Naive thymus-derived CD4-positive, alpha-beta T cell (primary cell): ENCODE data around the gene NXPE4. TPM values are rescaled to one million over a fixed set of nuclear protein-coding genes. Genes with fewer than 3 reads are reported as not detected.

Experiments
- ATAC-seq: fragments of 150-1000 bp; cut with Tn5 transposase; 2 replicates; pipeline ENCODE4 v1.10.0; 2021; ENCODE audit warnings: mild to moderate bottlenecking, moderate library complexity
- CTCF ChIA-PET: fragments of 350-600 bp; sonication (Branson Sonifier 250); formaldehyde crosslinking; loops from one replicate; lab custom pipeline; 2021; ENCODE audit warnings: antibody characterized with exemption; lab: Charles Lee
- POLR2A ChIA-PET: fragments of 350-600 bp; sonication (Branson Sonifier 250); formaldehyde crosslinking; loops from one replicate; lab custom pipeline; 2021; ENCODE audit warnings: antibody characterized with exemption, inconsistent platforms; lab: Charles Lee
- DNase-seq, 9 donors: peaks; one replicate each; pipeline versions ENCODE4 v3.0.0 to v3.0.0-alpha.2; 2020 to 2022; ENCODE audit warnings: mixed read lengths in 1 of 9
- H3K27ac ChIP-seq: one replicate; pipeline ENCODE4 v1.7.0; 2013; ENCODE audit warnings: mild to moderate bottlenecking, low read depth, low read length, moderate library complexity
- H3K27me3 ChIP-seq, 2 donors: one replicate each; pipeline ENCODE4 v1.7.0; 2013; ENCODE audit warnings: low read length in 2 of 2, mild to moderate bottlenecking in 2 of 2, moderate library complexity in 2 of 2; ENCODE audit not compliant: control insufficient read depth in 2 of 2, insufficient read depth in 2 of 2
- H3K36me3 ChIP-seq, 3 experiments: 1 replicate in 2 of 3; 2 replicates in 1 of 3; pipeline ENCODE4 v1.7.0; 2013; ENCODE audit warnings: low read length in 3 of 3, mild to moderate bottlenecking in 3 of 3, moderate library complexity in 1 of 3; ENCODE audit not compliant: insufficient read depth in 3 of 3, control insufficient read depth in 2 of 3
- H3K4me1 ChIP-seq, 2 donors: one replicate each; pipeline ENCODE4 v1.7.0; 2013; ENCODE audit warnings: low read length in 2 of 2, mild to moderate bottlenecking in 2 of 2, moderate library complexity in 1 of 2; ENCODE audit not compliant: control insufficient read depth in 2 of 2, insufficient read depth in 2 of 2
- H3K4me3 ChIP-seq: 2 replicates; pipeline ENCODE4 v1.7.0; 2013; ENCODE audit warnings: mild to moderate bottlenecking, low read length
- H3K9me3 ChIP-seq, 3 experiments: 1 replicate in 2 of 3; 2 replicates in 1 of 3; pipeline ENCODE4 v1.7.0; 2013; ENCODE audit warnings: low read length in 3 of 3; ENCODE audit not compliant: control insufficient read depth in 2 of 3
- H3K27ac Mint-ChIP-seq, 9 donors: one replicate each; pipeline ENCODE4 v1.8.0; 2020 to 2022; ENCODE audit warnings: mixed read lengths in 9 of 9, mild to moderate bottlenecking in 8 of 9, moderate library complexity in 5 of 9, inconsistent platforms in 2 of 9
- H3K27me3 Mint-ChIP-seq, 5 donors: one replicate each; pipeline ENCODE4 v1.8.0; 2021 to 2022; ENCODE audit warnings: mixed read lengths in 5 of 5, mild to moderate bottlenecking in 1 of 5
- H3K36me3 Mint-ChIP-seq, 5 donors: one replicate each; pipeline ENCODE4 v1.8.0; 2020 to 2022; ENCODE audit warnings: mixed read lengths in 5 of 5, mild to moderate bottlenecking in 3 of 5, inconsistent platforms in 1 of 5
- H3K4me1 Mint-ChIP-seq, 7 donors: one replicate each; pipeline ENCODE4 v1.8.0; 2020 to 2022; ENCODE audit warnings: mixed read lengths in 7 of 7, mild to moderate bottlenecking in 3 of 7, inconsistent platforms in 1 of 7
- H3K4me3 Mint-ChIP-seq, 10 donors: one replicate each; pipeline ENCODE4 v1.8.0; 2020 to 2022; ENCODE audit warnings: mild to moderate bottlenecking in 10 of 10, mixed read lengths in 10 of 10, moderate library complexity in 6 of 10, inconsistent platforms in 2 of 10
- H3K9me3 Mint-ChIP-seq, 11 donors: one replicate each; pipeline ENCODE4 v1.8.0; 2020 to 2022; ENCODE audit warnings: mixed read lengths in 11 of 11, mild to moderate bottlenecking in 4 of 11, inconsistent platforms in 1 of 11, moderate library complexity in 1 of 11
- intact Hi-C, 2 donors: fragments of 100-400 bp; cut with micrococcal nuclease; formaldehyde crosslinking; loops; one replicate each; pipeline ENCODE4 v1.15.1; 2023
- polyA plus RNA-seq, 2 donors: library from polyadenylated mRNA; unstranded; fragments of 300-500 nt; fragmentation: Illumina TruSeq; gene quantifications; one replicate each; pipeline ENCODE4 v1.2.3, GENCODE V29; 2021
- total RNA-seq, 6 experiments: library from RNA in 5 of 6; stranded (reverse) in 5 of 6; gene quantifications; 1 replicate in 5 of 6; 2 replicates in 1 of 6; pipeline ENCODE4 v1.2.3 and lab custom pipeline; 2021 to 2026

NXPE4 gene
- total and polyA plus RNA-seq, 7 experiments from 2014 or later, result not detected

DNA sequence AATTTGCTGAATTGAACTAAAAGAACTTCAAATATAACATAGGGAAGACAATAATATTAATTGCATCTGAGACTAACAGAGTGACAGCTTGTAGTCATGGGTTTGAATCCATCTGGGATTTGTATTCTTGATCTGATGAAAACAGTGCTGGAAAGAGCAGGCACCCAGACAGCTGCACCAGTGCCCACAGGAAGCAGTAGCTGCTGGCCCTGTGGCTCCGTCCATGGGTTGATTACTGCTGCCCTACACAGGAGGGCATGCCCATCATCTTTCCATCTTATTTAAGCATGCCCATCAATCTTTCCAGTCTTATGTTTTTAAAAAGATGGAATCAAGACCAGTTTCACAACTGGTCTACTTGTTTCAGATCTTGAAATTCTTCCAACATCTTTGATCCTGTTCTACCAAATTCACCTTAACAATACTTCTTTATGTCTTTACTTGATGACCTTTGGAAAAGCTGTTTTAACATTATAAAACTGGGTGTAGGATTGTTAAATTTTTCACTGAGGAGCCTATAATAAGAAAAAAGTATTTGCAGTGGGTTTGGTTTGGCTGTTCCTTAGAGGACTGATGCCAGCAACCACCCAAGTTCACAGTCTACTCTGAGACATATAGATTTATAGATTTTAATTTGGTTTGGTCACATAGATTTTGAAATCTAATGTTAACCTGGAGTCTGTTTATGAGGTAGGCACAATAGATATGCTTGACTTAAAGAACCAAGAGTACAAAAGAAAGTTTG is 761 bp upstream of the NXPE4 start:
- Mint-ChIP-seq H3K27me3 (peaks cover 0 to 12% (median 8%) of the 10 kb centered on the region in 5 donors), H3K9me3 (peaks cover 0 to 2% (median 0%) of the 10 kb centered on the region in 11 donors), H3K4me1 (no peaks in the 10 kb centered on the region), H3K27ac (no peak overlapping the region), H3K4me3 (no peak overlapping the region), H3K36me3 (no peaks in the 10 kb centered on the region)
- intact Hi-C loops, result no loop called here
- no peaks in the 10 kb centered on the region for H3K36me3 ChIP-seq
- no peak overlapping the region for H3K27ac ChIP-seq
- H3K27me3 ChIP-seq, result no peaks in the 10 kb centered on the region
- DNase-seq (no peak), ATAC-seq (no peak)
- POLR2A ChIA-PET, result no interaction called here
- CTCF ChIA-PET, result interaction anchor here (0.5 kb wide), 1 partner anchor 19 kb away, joined by 3 read pairs; no protein-coding TSS in a partner anchor
- H3K9me3 ChIP-seq, result no peaks in the 10 kb centered on the region
- no peaks in the 10 kb centered on the region for H3K4me1 ChIP-seq
- no peak overlapping the region for H3K4me3 ChIP-seq

DNA sequence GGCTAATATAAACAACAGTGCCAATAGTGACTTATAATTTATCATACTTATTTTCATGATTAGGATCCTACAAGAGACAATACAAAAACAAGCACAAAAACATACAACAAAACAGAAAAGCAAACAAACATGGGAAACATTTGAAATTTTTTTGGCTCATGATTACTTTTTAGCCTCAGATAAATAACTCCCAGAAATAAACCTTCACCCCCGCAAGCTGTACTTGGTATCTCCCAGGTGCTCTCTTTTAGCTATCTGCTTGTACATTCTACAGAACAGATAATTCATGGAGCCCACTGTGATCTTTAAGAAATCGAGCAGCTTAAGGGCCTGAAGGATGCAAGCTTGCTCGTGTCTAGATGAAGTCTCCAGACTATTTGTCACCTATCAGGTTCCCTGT is 883 bp downstream of the NXPE4 start:
- ChIA-PET CTCF (no interaction called here), POLR2A (no interaction called here)
- intact Hi-C loops, result no loop called here
- H3K4me1 ChIP-seq, result no peaks in the 10 kb centered on the region
- H3K9me3 Mint-ChIP-seq, result peaks cover 0 to 2% (median 0%) of the 10 kb centered on the region in 11 donors
- H3K36me3 ChIP-seq, result no peaks in the 10 kb centered on the region
- DNase-seq, result no peak
- H3K4me1 Mint-ChIP-seq, result no peaks in the 10 kb centered on the region
- peaks cover 0 to 15% (median 8%) of the 10 kb centered on the region in 5 donors for H3K27me3 Mint-ChIP-seq
- no peak overlapping the region for H3K27ac Mint-ChIP-seq
- no peaks in the 10 kb centered on the region for H3K36me3 Mint-ChIP-seq
- H3K4me3 Mint-ChIP-seq, result no peak overlapping the region
- H3K9me3 ChIP-seq, result no peaks in the 10 kb centered on the region
- no peak overlapping the region for H3K27ac ChIP-seq
- no peaks in the 10 kb centered on the region for H3K27me3 ChIP-seq
- ATAC-seq, result no peak
- no peak overlapping the region for H3K4me3 ChIP-seq

DNA sequence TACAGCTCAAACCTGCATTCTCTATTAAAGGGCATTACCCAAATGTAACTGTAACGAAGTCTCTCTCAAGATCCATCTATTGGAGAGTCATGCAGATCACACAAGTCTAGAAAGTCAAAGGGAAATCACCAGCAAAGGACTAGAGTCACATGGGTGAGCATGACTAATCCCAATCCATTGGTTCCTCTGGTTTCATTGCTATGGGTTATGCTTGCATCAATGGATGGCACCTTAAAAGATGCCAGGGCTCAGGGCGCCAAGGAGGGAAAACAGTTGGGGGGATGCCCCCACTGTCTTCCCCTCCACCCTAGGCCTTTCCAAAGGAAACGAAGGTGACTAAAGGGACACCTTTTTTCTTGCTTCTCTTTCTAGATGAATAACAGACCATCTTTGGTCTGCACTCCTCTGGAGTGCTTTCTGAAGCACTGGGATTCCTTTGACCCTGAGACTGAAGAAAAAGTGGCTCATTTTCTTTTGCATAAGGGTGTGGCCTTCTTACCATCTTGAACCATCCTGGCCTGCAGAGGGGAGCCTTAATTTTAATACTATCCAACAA is 8.1 kb downstream of the NXPE4 start:
- CTCF ChIA-PET, result no interaction called here
- no peak overlapping the region for H3K27ac Mint-ChIP-seq
- intact Hi-C loops, result no loop called here
- no peaks in the 10 kb centered on the region for H3K4me1 ChIP-seq
- DNase-seq, result no peak
- POLR2A ChIA-PET, result no interaction called here
- H3K36me3 ChIP-seq, result no peaks in the 10 kb centered on the region
- H3K27me3 ChIP-seq, result no peaks in the 10 kb centered on the region
- peaks cover under 1 to 20% (median 4%) of the 10 kb centered on the region in 5 donors for H3K27me3 Mint-ChIP-seq
- ATAC-seq, result no peak
- no peaks in the 10 kb centered on the region for H3K4me1 Mint-ChIP-seq
- H3K4me3 Mint-ChIP-seq, result no peak overlapping the region
- H3K9me3 ChIP-seq, result peaks cover 0 to 19% (median 0%) of the 10 kb centered on the region in 3 experiments
- no peak overlapping the region for H3K27ac ChIP-seq
- peaks cover 13 to 47% (median 28%) of the 10 kb centered on the region in 11 donors for H3K9me3 Mint-ChIP-seq
- H3K36me3 Mint-ChIP-seq, result peaks cover 0 to 15% (median 3%) of the 10 kb centered on the region in 5 donors
- H3K4me3 ChIP-seq, result no peak overlapping the region

DNA sequence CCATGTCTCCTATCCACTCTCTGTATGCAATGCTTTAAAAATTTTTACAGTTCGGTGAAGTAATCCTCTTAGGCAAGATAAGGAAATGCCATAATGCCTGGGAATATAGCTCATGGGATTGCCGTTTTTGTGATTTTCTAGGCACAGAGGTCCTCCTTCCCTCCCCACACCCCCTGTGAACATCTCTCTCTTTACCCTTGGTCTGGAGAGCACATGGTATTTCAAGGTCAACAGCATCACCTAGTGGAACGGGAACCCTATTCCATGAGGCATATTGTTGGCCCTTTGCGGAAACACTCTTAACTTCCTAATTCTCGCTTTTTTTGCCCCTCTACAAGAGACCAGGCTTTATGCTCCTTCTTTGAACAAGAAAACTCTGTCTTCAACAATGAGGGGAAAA is 8.8 kb downstream of the NXPE4 start:
- H3K27me3 Mint-ChIP-seq, result peaks cover 0 to 13% (median 4%) of the 10 kb centered on the region in 5 donors
- Histone ChIP-seq H3K4me3 (no peak overlapping the region), H3K27me3 (no peaks in the 10 kb centered on the region), H3K36me3 (no peaks in the 10 kb centered on the region), H3K27ac (no peak overlapping the region), H3K9me3 (peaks cover 0 to 19% (median 0%) of the 10 kb centered on the region in 3 experiments), H3K4me1 (no peaks in the 10 kb centered on the region)
- ATAC-seq (no peak), DNase-seq (no peak)
- no peaks in the 10 kb centered on the region for H3K4me1 Mint-ChIP-seq
- ChIA-PET CTCF (no interaction called here), POLR2A (no interaction called here)
- peaks cover 13 to 47% (median 28%) of the 10 kb centered on the region in 11 donors for H3K9me3 Mint-ChIP-seq
- no peak overlapping the region for H3K27ac Mint-ChIP-seq
- intact Hi-C loops, result no loop called here
- peaks cover 0 to 15% (median 3%) of the 10 kb centered on the region in 5 donors for H3K36me3 Mint-ChIP-seq
- H3K4me3 Mint-ChIP-seq, result no peak overlapping the region

DNA sequence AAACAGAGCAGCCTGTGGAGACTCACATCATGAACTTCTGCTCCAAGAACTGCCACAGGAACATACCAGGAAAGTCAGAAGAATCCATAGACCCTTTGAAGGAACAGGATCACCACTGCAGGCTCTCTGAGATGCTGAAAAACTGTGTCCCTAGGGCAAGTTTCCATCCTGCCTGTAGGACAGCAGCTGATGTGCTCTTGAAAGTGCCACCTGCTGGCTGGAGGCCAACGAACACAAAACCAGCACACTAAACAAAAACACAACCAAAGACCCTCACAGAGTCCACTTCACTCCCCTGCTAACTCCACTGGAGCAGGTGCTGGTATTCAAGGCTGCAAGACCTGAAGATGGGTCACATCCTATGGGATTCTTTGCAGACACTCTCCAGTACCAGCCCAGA is 23.9 kb downstream of the NXPE4 start:
- POLR2A ChIA-PET, result no interaction called here
- peaks cover 0 to 32% (median 8%) of the 10 kb centered on the region in 11 donors for H3K9me3 Mint-ChIP-seq
- no peak overlapping the region for H3K27ac Mint-ChIP-seq

DNA sequence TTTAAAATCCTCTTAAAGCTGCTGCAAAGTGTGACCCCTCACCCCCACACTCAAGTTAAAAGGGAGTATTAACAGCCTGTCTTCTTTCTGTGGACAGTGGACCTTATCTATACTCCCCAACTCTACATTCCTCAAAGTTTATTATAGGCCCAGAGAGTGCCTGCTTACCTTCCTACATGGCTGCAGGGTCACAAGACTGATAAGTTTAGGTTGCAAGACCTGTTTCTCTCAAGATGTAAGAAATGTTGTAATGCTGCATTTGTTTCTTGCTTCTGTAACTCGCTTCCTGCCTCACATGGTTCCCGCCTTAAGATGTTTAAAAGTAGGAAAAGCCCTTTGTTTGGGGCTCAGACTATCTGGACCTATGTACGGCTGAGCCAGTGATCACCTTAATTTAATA is 25.8 kb downstream of the NXPE4 start:
- H3K27ac Mint-ChIP-seq, result no peak overlapping the region
- intact Hi-C loops, result loop anchor here (1.0 to 10.0 kb wide), 2 partner anchors 222 to 285 kb away; no protein-coding TSS in a partner anchor
- H3K4me1 Mint-ChIP-seq, result no peaks in the 10 kb centered on the region
- no peak overlapping the region for H3K27ac ChIP-seq
- H3K9me3 ChIP-seq, result no peaks in the 10 kb centered on the region
- H3K36me3 Mint-ChIP-seq, result no peaks in the 10 kb centered on the region
- H3K36me3 ChIP-seq, result no peaks in the 10 kb centered on the region
- H3K4me3 ChIP-seq, result no peak overlapping the region
- no peak overlapping the region for H3K4me3 Mint-ChIP-seq
- peaks cover 0 to 23% (median 16%) of the 10 kb centered on the region in 5 donors for H3K27me3 Mint-ChIP-seq
- peaks cover 0 to 22% (median 5%) of the 10 kb centered on the region in 11 donors for H3K9me3 Mint-ChIP-seq
- ChIA-PET POLR2A (no interaction called here), CTCF (no interaction called here)
- no peak for ATAC-seq
- H3K4me1 ChIP-seq, result no peaks in the 10 kb centered on the region
- DNase-seq, result no peak
- H3K27me3 ChIP-seq, result no peaks in the 10 kb centered on the region

More for the DNA sequence above, 23.9 kb downstream of the NXPE4 start:
- CTCF ChIA-PET, result no interaction called here
- no peak for ATAC-seq
- no peaks in the 10 kb centered on the region for H3K4me1 ChIP-seq
- H3K9me3 ChIP-seq, result no peaks in the 10 kb centered on the region
- DNase-seq, result no peak
- no peaks in the 10 kb centered on the region for H3K4me1 Mint-ChIP-seq
- no peak overlapping the region for H3K4me3 Mint-ChIP-seq
- no peaks in the 10 kb centered on the region for H3K36me3 Mint-ChIP-seq
- H3K27me3 Mint-ChIP-seq, result peaks cover 0 to 23% (median 13%) of the 10 kb centered on the region in 5 donors
- H3K27ac ChIP-seq, result no peak overlapping the region
- intact Hi-C loops, result loop anchor here in 1 of 2 donors (10.0 kb wide), 1 partner anchor 287 kb away; no protein-coding TSS in a partner anchor
- no peak overlapping the region for H3K4me3 ChIP-seq
- H3K27me3 ChIP-seq, result no peaks in the 10 kb centered on the region
- no peaks in the 10 kb centered on the region for H3K36me3 ChIP-seq
